Mesendoderm (in vitro differentiated cells): ENCODE results near the gene AFAP1L2.

Source experiments
- DNase-seq: peaks from one replicate; pipeline ENCODE4 v3.0.0; 2013
- H2AK5ac ChIP-seq: 2 replicates; pipeline ENCODE4 v1.6.1; 2013; ENCODE audit warnings: low read length, inconsistent platforms
- H2BK120ac ChIP-seq: 2 replicates; pipeline ENCODE4 v1.6.1; 2013; ENCODE audit warnings: low read depth, mild to moderate bottlenecking, low read length, moderate library complexity, mixed read lengths
- H2BK15ac ChIP-seq: replicated peaks from 2 replicates; pipeline ENCODE4 v1.6.1; 2013; ENCODE audit warnings: low read depth, mild to moderate bottlenecking, moderate library complexity
- H2BK5ac ChIP-seq: 2 replicates; pipeline ENCODE4 v1.6.1; 2013; ENCODE audit warnings: low read length, inconsistent platforms
- H3K18ac ChIP-seq: 2 replicates; pipeline ENCODE4 v1.6.1; 2013; ENCODE audit warnings: mild to moderate bottlenecking, low read length, mixed read lengths
- H3K23ac ChIP-seq: one replicate; pipeline ENCODE4 v1.6.1; 2013; ENCODE audit warnings: low read length
- H3K27ac ChIP-seq: 2 replicates; pipeline ENCODE4 v1.5.1; 2013; ENCODE audit warnings: low read depth, mild to moderate bottlenecking, inconsistent platforms, low read length, moderate library complexity
- H3K27me3 ChIP-seq: 2 replicates; pipeline ENCODE4 v1.6.1; 2013; ENCODE audit warnings: low read length, control low read depth, mild to moderate bottlenecking, inconsistent platforms; ENCODE audit not compliant: insufficient read depth, poor library complexity
- H3K36me3 ChIP-seq: 2 replicates; pipeline ENCODE4 v1.6.1; 2013; ENCODE audit warnings: low read length, inconsistent platforms; ENCODE audit not compliant: control insufficient read depth, insufficient read depth
- H3K4ac ChIP-seq: one replicate; pipeline ENCODE4 v1.6.1; 2013; ENCODE audit warnings: low read depth, mild to moderate bottlenecking, low read length, moderate library complexity
- H3K4me1 ChIP-seq: 2 replicates; pipeline ENCODE4 v1.6.1; 2013; ENCODE audit warnings: low read depth, low read length, inconsistent platforms; ENCODE audit not compliant: control insufficient read depth
- H3K4me2 ChIP-seq: 2 replicates; pipeline ENCODE4 v1.6.1; 2013; ENCODE audit warnings: low read length
- H3K4me3 ChIP-seq: 2 replicates; pipeline ENCODE4 v1.5.1; 2013; ENCODE audit warnings: mild to moderate bottlenecking, low read length
- H3K56ac ChIP-seq: one replicate; pipeline ENCODE4 v1.6.1; 2013; ENCODE audit warnings: low read length
- H3K79me1 ChIP-seq: 2 replicates; pipeline ENCODE4 v1.6.1; 2013; ENCODE audit warnings: low read length, inconsistent platforms
- H3K79me2 ChIP-seq: 2 replicates; pipeline ENCODE4 v1.6.1; 2013; ENCODE audit warnings: mild to moderate bottlenecking, low read length; ENCODE audit not compliant: control insufficient read depth, insufficient read depth
- H3K9ac ChIP-seq: 2 replicates; pipeline ENCODE4 v1.6.1; 2013; ENCODE audit warnings: low read length, inconsistent platforms
- H4K5ac ChIP-seq: one replicate; pipeline ENCODE4 v1.6.1; 2013; ENCODE audit warnings: low read length
- H4K8ac ChIP-seq: one replicate; pipeline ENCODE4 v1.6.1; 2013; ENCODE audit warnings: low read depth, mild to moderate bottlenecking, control low read depth, low read length, moderate library complexity
- WGBS: extraction: QIAGEN DNeasy Blood & Tissue Kit; methylation state at CpG from one replicate; pipeline ENCODE4 v1.1.7; 2013; ENCODE audit warnings: low lambda C conversion rate, missing lambda C conversion rate; ENCODE audit not compliant: insufficient coverage; ENCODE audit errors: extremely low coverage; 5-methylcytosine and 5-hydroxymethylcytosine counted together

The AFAP1L2 gene

DNA sequence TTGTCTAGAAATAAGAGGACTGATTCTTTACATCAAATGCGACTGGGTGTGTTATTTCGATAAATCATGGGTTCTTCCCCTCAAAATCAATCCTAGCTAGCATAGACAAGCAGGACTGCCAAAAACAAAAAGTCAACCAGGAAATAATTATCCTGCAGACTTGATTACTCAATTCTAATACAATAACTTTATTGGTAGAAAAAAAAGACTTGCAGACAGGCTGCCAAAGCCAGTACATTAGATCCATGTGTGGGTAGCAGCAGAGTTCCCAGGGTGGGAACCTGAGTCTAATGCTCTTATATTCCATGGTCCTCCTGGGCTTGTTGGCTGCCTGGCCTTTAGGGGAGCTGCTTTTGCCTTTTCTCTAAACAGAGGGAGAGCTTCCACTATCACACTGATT lies 7.8 kb downstream of the AFAP1L2 start:
- H2AK5ac ChIP-seq, result no peak overlapping the region
- H2BK15ac ChIP-seq, result no peak overlapping the region
- no peaks in the 10 kb centered on the region for H3K4me1 ChIP-seq
- H3K9ac ChIP-seq, result no peak overlapping the region
- no peak overlapping the region for H3K23ac ChIP-seq
- H4K5ac ChIP-seq, result no peak overlapping the region
- no CpG with 5 or more reads among the region's 2 CpGs for WGBS
- no peak overlapping the region for H2BK120ac ChIP-seq
- no peak overlapping the region for H3K18ac ChIP-seq
- no peak overlapping the region for H3K27ac ChIP-seq
- no peaks in the 10 kb centered on the region for H3K79me2 ChIP-seq
- H4K8ac ChIP-seq, result no peak overlapping the region
- H3K4me3 ChIP-seq, result no peak overlapping the region
- no peak overlapping the region for H3K4me2 ChIP-seq
- H3K4ac ChIP-seq, result no peak overlapping the region
- no peak for DNase-seq
- no peaks in the 10 kb centered on the region for H3K79me1 ChIP-seq
- no peak overlapping the region for H2BK5ac ChIP-seq
- no peaks in the 10 kb centered on the region for H3K36me3 ChIP-seq
- H3K56ac ChIP-seq, result no peak overlapping the region
- H3K27me3 ChIP-seq, result no peaks in the 10 kb centered on the region

GRCh38 chr10:114395366-114396022 lies 8.8 kb downstream of the AFAP1L2 start:
- H3K79me2 ChIP-seq, result no peaks in the 10 kb centered on the region
- H3K18ac ChIP-seq, result no peak overlapping the region
- whole genome bisulfite sequencing, result no CpG with 5 or more reads among the region's 6 CpGs
- no peak overlapping the region for H3K4me3 ChIP-seq
- no peak overlapping the region for H3K9ac ChIP-seq
- no peak overlapping the region for H2BK5ac ChIP-seq
- H3K56ac ChIP-seq, result no peak overlapping the region
- no peak overlapping the region for H2BK120ac ChIP-seq
- no peak overlapping the region for H3K4me2 ChIP-seq
- no peak overlapping the region for H3K4ac ChIP-seq
- H3K23ac ChIP-seq, result no peak overlapping the region
- no peaks in the 10 kb centered on the region for H3K27me3 ChIP-seq
- H3K27ac ChIP-seq, result no peak overlapping the region
- H3K36me3 ChIP-seq, result no peaks in the 10 kb centered on the region
- H3K79me1 ChIP-seq, result no peaks in the 10 kb centered on the region
- DNase-seq, result no peak
- no peak overlapping the region for H4K8ac ChIP-seq
- no peak overlapping the region for H2BK15ac ChIP-seq
- H4K5ac ChIP-seq, result no peak overlapping the region
- H3K4me1 ChIP-seq, result no peaks in the 10 kb centered on the region
- H2AK5ac ChIP-seq, result no peak overlapping the region

- no peak overlapping the region for H2BK120ac ChIP-seq
- H3K9ac ChIP-seq, result no peak overlapping the region
- H3K27ac ChIP-seq, result no peak overlapping the region
- no peak overlapping the region for H3K4me2 ChIP-seq
- no peak overlapping the region for H2BK5ac ChIP-seq
- no peak overlapping the region for H2BK15ac ChIP-seq
- H2AK5ac ChIP-seq, result no peak overlapping the region
- H3K79me2 ChIP-seq, result no peaks in the 10 kb centered on the region
- no peaks in the 10 kb centered on the region for H3K36me3 ChIP-seq
- no peak overlapping the region for H4K8ac ChIP-seq
- H3K4me1 ChIP-seq, result no peaks in the 10 kb centered on the region
- no peaks in the 10 kb centered on the region for H3K27me3 ChIP-seq
- WGBS, result no CpG with 5 or more reads among the region's 6 CpGs
- no peak overlapping the region for H3K18ac ChIP-seq
- no peak overlapping the region for H3K56ac ChIP-seq
- no peak overlapping the region for H3K4me3 ChIP-seq
- DNase-seq, result no peak
- no peak overlapping the region for H3K4ac ChIP-seq
- H3K23ac ChIP-seq, result no peak overlapping the region
- H3K79me1 ChIP-seq, result no peaks in the 10 kb centered on the region
- no peak overlapping the region for H4K5ac ChIP-seq
Observed at GRCh38 chr10:114394531-114394930, 9.8 kb downstream of the AFAP1L2 start.

DNA sequence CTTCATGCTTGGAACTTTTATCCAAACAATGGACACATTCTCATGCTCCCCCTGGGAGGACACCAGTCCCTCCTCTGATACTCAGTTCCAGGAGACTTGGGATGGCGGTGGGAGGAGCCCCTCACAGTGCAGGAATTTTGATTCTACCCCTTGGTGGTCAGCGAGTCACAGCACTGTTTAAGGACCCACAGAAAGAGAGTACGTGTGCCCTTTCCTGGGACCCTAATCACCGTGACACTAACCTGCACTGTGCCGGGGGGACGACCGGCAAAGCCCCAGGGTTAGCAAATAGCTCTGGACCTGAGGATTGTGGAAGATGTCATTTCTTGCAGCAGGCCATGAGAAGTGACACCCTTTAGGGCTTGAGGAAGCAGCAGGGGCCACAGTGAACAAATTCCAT lies 10.4 kb downstream of the AFAP1L2 start:
- Histone ChIP-seq H2AK5ac (no peak overlapping the region), H4K8ac (no peak overlapping the region), H2BK15ac (no peak overlapping the region)

GRCh38 chr10:114393482-114393881 lies 10.8 kb downstream of the AFAP1L2 start:
- no peak overlapping the region for H3K4me3 ChIP-seq
- H3K79me2 ChIP-seq, result no peaks in the 10 kb centered on the region
- no peak overlapping the region for H2BK5ac ChIP-seq
- no peak overlapping the region for H3K4me2 ChIP-seq
- H3K56ac ChIP-seq, result peak overlapping the region; percentile 47
- no peak overlapping the region for H2BK15ac ChIP-seq
- no peak overlapping the region for H3K9ac ChIP-seq
- DNase-seq, result no peak
- no peak overlapping the region for H3K18ac ChIP-seq
- no peak overlapping the region for H2BK120ac ChIP-seq
- H3K4me1 ChIP-seq, result no peaks in the 10 kb centered on the region
- H4K8ac ChIP-seq, result no peak overlapping the region
- H2AK5ac ChIP-seq, result no peak overlapping the region
- no CpG with 5 or more reads among the region's 11 CpGs for WGBS
- no peak overlapping the region for H3K23ac ChIP-seq
- no peaks in the 10 kb centered on the region for H3K36me3 ChIP-seq
- no peaks in the 10 kb centered on the region for H3K79me1 ChIP-seq
- no peaks in the 10 kb centered on the region for H3K27me3 ChIP-seq
- no peak overlapping the region for H3K4ac ChIP-seq
- no peak overlapping the region for H4K5ac ChIP-seq
- no peak overlapping the region for H3K27ac ChIP-seq

More for the DNA sequence above, 10.4 kb downstream of the AFAP1L2 start:
- H3K4me1 ChIP-seq, result no peaks in the 10 kb centered on the region
- no CpG with 5 or more reads among the region's 7 CpGs for WGBS
- H3K79me1 ChIP-seq, result no peaks in the 10 kb centered on the region
- no peak overlapping the region for H2BK120ac ChIP-seq
- H3K27ac ChIP-seq, result no peak overlapping the region
- H3K27me3 ChIP-seq, result no peaks in the 10 kb centered on the region
- H4K5ac ChIP-seq, result no peak overlapping the region
- DNase-seq, result no peak
- no peak overlapping the region for H3K56ac ChIP-seq
- no peak overlapping the region for H3K4ac ChIP-seq
- H3K4me2 ChIP-seq, result no peak overlapping the region
- no peak overlapping the region for H3K18ac ChIP-seq
- no peak overlapping the region for H3K9ac ChIP-seq
- no peak overlapping the region for H3K23ac ChIP-seq
- no peak overlapping the region for H2BK5ac ChIP-seq
- no peaks in the 10 kb centered on the region for H3K36me3 ChIP-seq
- no peak overlapping the region for H3K4me3 ChIP-seq
- H3K79me2 ChIP-seq, result no peaks in the 10 kb centered on the region
